Cerebellar cortex (tissue), 1 donor: ENCODE data around the gene NAGLU.

Experiments
- DNase-seq: peaks from one replicate; pipeline ENCODE4 v3.0.0-alpha.2; 2015; ENCODE audit warnings: low spot score

NAGLU gene

GRCh38 chr17:42564815-42565522 is 28.9 kb downstream of the NAGLU start:
- no peak for DNase-seq

- no peak for DNase-seq
Measured at GRCh38 chr17:42565523-42566214, 29.6 kb downstream of the NAGLU start.

- DNase-seq = no peak
Measured at GRCh38 chr17:42566215-42566882, 30.3 kb downstream of the NAGLU start.

GRCh38 chr17:42566883-42567573 is 31.0 kb downstream of the NAGLU start, which contains the start of gene MLX:
MLX (plus strand) TSS chr17:42567100; CDS start chr17:42567125, 25 bp downstream.
- DNase-seq = peak; percentile 84

- no peak for DNase-seq
Measured at GRCh38 chr17:42568341-42569111, 32.5 kb downstream of the NAGLU start.

GRCh38 chr17:42571435-42572225 is 35.6 kb downstream of the NAGLU start:
- no peak for DNase-seq

- DNase-seq = no peak
Measured at GRCh38 chr17:42573095-42573494, 37.1 kb downstream of the NAGLU start.

- DNase-seq = no peak
Measured at GRCh38 chr17:42574463-42574862, 38.4 kb downstream of the NAGLU start.

GRCh38 chr17:42577140-42577531 is 41.1 kb downstream of the NAGLU start:
- no peak for DNase-seq

- DNase-seq = peak; percentile 95
Measured at GRCh38 chr17:42577532-42578281, 41.7 kb downstream of the NAGLU start, which contains the start of gene PSMC3IP. PSMC3IP (minus strand) TSS chr17:42577729; CDS start chr17:42577686, 43 bp downstream.

GRCh38 chr17:42578282-42578869 is 42.3 kb downstream of the NAGLU start:
- DNase-seq = peak; percentile 76

GRCh38 chr17:42579794-42580551 is 43.9 kb downstream of the NAGLU start:
- no peak for DNase-seq

GRCh38 chr17:42581744-42582270 is 45.8 kb downstream of the NAGLU start:
- DNase-seq = no peak

GRCh38 chr17:42584880-42585279 is 48.8 kb downstream of the NAGLU start:
- DNase-seq = no peak

- DNase-seq = no peak
Measured at GRCh38 chr17:42585353-42585752, 49.3 kb downstream of the NAGLU start.

- no peak for DNase-seq
Measured at GRCh38 chr17:42586514-42587230, 50.6 kb downstream of the NAGLU start.

- no peak for DNase-seq
Measured at GRCh38 chr17:42590886-42591285, 54.8 kb downstream of the NAGLU start.

GRCh38 chr17:42591411-42591810 is 55.4 kb downstream of the NAGLU start:
- DNase-seq = no peak
